ENCODE data around the gene LRRFIP1.
"Not testable (repeated sequence)": the region's sequence is repeated elsewhere in the genome, so short reads cannot be mapped to it uniquely, and the experiment has no call there.

LRRFIP1 gene

DNA sequence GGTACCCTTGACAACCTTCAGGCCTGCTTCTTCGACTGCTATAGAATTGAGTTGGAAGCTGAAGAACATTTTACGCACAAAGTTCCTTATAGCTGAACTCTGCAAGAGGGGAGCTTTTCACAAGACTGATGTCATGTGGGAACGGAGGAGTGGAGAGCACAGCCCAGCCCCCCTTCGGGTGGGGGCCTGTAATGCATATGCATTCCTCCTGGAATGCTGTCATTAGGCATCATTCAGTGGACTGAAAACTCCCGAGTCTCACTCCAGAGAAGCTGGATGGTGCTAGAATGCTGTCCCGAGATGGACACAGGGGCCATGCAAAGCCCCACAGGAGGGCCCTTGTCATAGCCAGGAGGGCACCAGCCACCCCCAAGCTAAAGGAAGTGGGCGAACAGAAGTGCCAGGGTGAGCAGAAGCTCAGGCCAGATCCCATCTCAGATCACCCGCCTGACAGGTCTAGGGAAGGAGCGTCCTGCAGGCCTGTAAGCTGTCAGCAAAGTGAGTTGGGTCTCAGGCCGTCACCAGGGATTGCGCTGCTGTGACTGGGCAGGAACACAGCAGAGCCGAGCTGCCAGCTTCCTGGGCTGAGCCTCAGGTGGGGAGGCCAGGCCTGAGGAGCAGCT, 127.3 kb downstream of the LRRFIP1 start:
- H3K9ac ChIP-seq (ENCODE audit: low read length) = no peak overlapping the region
- no peak overlapping the region for H3K4me3 ChIP-seq (ENCODE audit: low read depth, low read length)
- H3K27ac ChIP-seq (ENCODE audit: low read depth, low read length) = no peak overlapping the region
- no peaks in the 10 kb centered on the region for H3K27me3 ChIP-seq (ENCODE audit: control insufficient read depth, insufficient read depth, low read length)
- H3K36me3 ChIP-seq (ENCODE audit: control insufficient read depth, insufficient read depth, low read length) = peaks cover 90% of the 10 kb centered on the region
- H3K9me3 ChIP-seq (ENCODE audit: control insufficient read depth, insufficient read depth, low read depth, low read length) = no peaks in the 10 kb centered on the region
- no peaks in the 10 kb centered on the region for H3K4me1 ChIP-seq (ENCODE audit: control insufficient read depth, insufficient read depth, low read length)

DNA sequence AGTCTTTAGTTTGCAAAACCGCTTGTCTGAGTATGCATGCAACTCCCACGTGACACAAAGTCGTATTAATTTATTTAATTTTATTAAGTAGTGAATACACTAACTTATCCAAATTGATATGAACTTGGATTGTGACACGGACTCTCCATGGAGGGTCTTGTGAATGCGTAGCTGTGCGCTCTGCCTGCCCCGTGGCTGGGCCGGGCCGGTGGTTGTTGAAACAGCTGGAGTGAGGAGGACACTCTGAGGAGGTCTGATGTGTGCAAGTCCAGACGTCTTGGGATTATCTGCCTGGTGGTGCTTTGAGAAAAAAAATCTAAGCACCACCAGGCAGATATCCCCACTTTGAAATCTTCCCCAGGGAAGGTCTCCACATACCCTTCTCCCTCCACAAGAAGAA, 130.2 kb downstream of the LRRFIP1 start:
- peaks cover 92% of the 10 kb centered on the region for H3K36me3 ChIP-seq (ENCODE audit: control insufficient read depth, insufficient read depth, low read length)
- no peaks in the 10 kb centered on the region for H3K4me1 ChIP-seq (ENCODE audit: control insufficient read depth, insufficient read depth, low read length)

GRCh38 chr2:237758185-237758584, 130.8 kb downstream of the LRRFIP1 start:
- no peak overlapping the region for H3K4me3 ChIP-seq (ENCODE audit: low read depth, low read length)
- no peak overlapping the region for H3K27ac ChIP-seq (ENCODE audit: low read depth, low read length)
- no peaks in the 10 kb centered on the region for H3K9me3 ChIP-seq (ENCODE audit: control insufficient read depth, insufficient read depth, low read depth, low read length)
- peaks cover 92% of the 10 kb centered on the region for H3K36me3 ChIP-seq (ENCODE audit: control insufficient read depth, insufficient read depth, low read length)
- H3K9ac ChIP-seq (ENCODE audit: low read length) = no peak overlapping the region
- no peaks in the 10 kb centered on the region for H3K27me3 ChIP-seq (ENCODE audit: control insufficient read depth, insufficient read depth, low read length)
- no peaks in the 10 kb centered on the region for H3K4me1 ChIP-seq (ENCODE audit: control insufficient read depth, insufficient read depth, low read length)

More for the DNA sequence above, 130.2 kb downstream of the LRRFIP1 start:
- Histone ChIP-seq H3K9ac (ENCODE audit: low read length) (no peak overlapping the region), H3K27me3 (ENCODE audit: control insufficient read depth, insufficient read depth, low read length) (no peaks in the 10 kb centered on the region), H3K4me3 (ENCODE audit: low read depth, low read length) (no peak overlapping the region), H3K27ac (ENCODE audit: low read depth, low read length) (no peak overlapping the region), H3K9me3 (ENCODE audit: control insufficient read depth, insufficient read depth, low read depth, low read length) (no peaks in the 10 kb centered on the region)

DNA sequence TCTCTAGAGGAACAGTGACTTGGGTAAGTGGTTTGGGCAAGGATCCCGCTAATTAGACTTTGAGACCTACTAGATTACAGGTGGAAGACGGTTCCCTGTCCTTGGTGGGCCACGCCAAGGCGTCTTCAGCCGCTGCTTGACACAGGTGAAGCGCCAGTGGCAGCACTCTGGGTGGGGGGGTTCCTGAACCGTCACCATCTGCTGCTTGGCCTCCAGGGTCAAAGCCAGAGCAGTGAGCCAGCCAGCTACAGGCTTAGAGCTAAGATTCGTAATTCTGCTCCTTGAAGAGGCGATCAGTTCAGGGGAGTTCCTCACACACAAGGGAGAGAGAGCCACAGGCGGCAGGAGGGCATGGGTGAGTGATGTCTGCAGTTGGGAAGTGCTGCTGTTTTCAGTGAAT, 131.8 kb downstream of the LRRFIP1 start:
- H3K36me3 ChIP-seq (ENCODE audit: control insufficient read depth, insufficient read depth, low read length) = peaks cover 83% of the 10 kb centered on the region
- no peak overlapping the region for H3K4me3 ChIP-seq (ENCODE audit: low read depth, low read length)
- no peak overlapping the region for H3K27ac ChIP-seq (ENCODE audit: low read depth, low read length)
- H3K9ac ChIP-seq (ENCODE audit: low read length) = no peak overlapping the region
- no peaks in the 10 kb centered on the region for H3K27me3 ChIP-seq (ENCODE audit: control insufficient read depth, insufficient read depth, low read length)
- H3K9me3 ChIP-seq (ENCODE audit: control insufficient read depth, insufficient read depth, low read depth, low read length) = no peaks in the 10 kb centered on the region
- no peaks in the 10 kb centered on the region for H3K4me1 ChIP-seq (ENCODE audit: control insufficient read depth, insufficient read depth, low read length)

- H3K4me1 ChIP-seq (ENCODE audit: control insufficient read depth, insufficient read depth, low read length) = no peaks in the 10 kb centered on the region
- no peaks in the 10 kb centered on the region for H3K9me3 ChIP-seq (ENCODE audit: control insufficient read depth, insufficient read depth, low read depth, low read length)
- H3K36me3 ChIP-seq (ENCODE audit: control insufficient read depth, insufficient read depth, low read length) = peaks cover 70% of the 10 kb centered on the region
- H3K27ac ChIP-seq (ENCODE audit: low read depth, low read length) = no peak overlapping the region
- H3K4me3 ChIP-seq (ENCODE audit: low read depth, low read length) = no peak overlapping the region
- H3K27me3 ChIP-seq (ENCODE audit: control insufficient read depth, insufficient read depth, low read length) = no peaks in the 10 kb centered on the region
- no peak overlapping the region for H3K9ac ChIP-seq (ENCODE audit: low read length)
Measured at GRCh38 chr2:237760506-237761502, 133.4 kb downstream of the LRRFIP1 start.

DNA sequence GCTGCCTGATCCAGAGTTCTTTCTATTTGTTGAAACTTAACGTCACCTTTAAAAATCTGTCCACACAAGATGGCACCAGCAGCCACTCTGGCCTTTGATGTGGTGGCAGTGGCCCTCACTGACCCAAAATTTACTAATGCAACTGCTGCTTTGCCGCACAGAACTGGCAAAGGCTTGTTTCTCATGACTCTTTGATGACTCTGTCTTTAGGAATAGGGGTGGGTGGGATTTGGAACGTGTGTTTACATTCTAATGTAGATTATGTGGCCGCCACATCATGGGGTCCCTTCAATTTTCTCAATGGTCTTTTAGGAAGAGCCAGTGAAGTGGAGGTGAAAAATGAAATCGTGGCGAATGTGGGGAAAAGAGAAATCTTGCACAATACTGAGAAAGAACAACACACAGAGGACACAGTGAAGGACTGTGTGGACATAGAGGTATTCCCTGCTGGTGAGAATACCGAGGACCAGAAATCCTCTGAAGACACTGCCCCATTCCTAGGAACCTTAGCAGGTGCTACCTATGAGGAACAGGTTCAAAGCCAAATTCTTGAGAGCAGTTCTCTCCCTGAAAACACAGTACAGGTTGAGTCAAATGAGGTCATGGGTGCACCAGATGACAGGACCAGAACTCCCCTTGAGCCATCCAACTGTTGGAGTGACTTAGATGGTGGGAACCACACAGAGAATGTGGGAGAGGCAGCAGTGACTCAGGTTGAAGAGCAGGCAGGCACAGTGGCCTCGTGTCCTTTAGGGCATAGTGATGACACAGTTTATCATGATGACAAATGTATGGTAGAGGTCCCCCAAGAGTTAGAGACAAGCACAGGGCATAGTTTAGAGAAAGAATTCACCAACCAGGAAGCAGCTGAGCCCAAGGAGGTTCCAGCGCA, 135.2 kb downstream of the LRRFIP1 start:
- H3K36me3 ChIP-seq (ENCODE audit: control insufficient read depth, insufficient read depth, low read length) = peaks cover 55% of the 10 kb centered on the region
- H3K9me3 ChIP-seq (ENCODE audit: control insufficient read depth, insufficient read depth, low read depth, low read length); H3K4me3 ChIP-seq (ENCODE audit: low read depth, low read length); H3K27me3 ChIP-seq (ENCODE audit: control insufficient read depth, insufficient read depth, low read length); H3K27ac ChIP-seq (ENCODE audit: low read depth, low read length); H3K4me1 ChIP-seq (ENCODE audit: control insufficient read depth, insufficient read depth, low read length); H3K9ac ChIP-seq (ENCODE audit: low read length): not testable (repeated sequence)

DNA sequence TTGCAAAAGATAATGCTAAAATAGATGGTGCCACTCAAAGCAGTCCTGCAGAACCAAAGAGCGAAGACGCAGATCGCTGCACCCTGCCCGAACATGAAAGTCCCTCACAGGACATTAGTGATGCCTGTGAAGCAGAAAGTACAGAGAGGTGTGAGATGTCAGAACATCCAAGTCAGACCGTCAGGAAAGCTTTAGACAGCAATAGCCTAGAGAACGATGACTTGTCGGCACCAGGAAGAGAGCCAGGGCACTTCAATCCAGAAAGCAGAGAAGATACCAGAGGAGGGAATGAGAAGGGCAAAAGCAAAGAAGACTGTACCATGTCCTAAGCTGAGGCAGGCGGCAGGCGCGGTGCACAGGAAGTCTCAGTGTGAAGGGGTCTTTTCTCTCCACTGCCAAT, 136.4 kb downstream of the LRRFIP1 start:
- Histone ChIP-seq H3K36me3 (ENCODE audit: control insufficient read depth, insufficient read depth, low read length) (peaks cover 45% of the 10 kb centered on the region), H3K27me3 (ENCODE audit: control insufficient read depth, insufficient read depth, low read length) (no peaks in the 10 kb centered on the region), H3K4me3 (ENCODE audit: low read depth, low read length) (no peak overlapping the region), H3K9me3 (ENCODE audit: control insufficient read depth, insufficient read depth, low read depth, low read length) (no peaks in the 10 kb centered on the region), H3K9ac (ENCODE audit: low read length) (no peak overlapping the region), H3K4me1 (ENCODE audit: control insufficient read depth, insufficient read depth, low read length) (no peaks in the 10 kb centered on the region), H3K27ac (ENCODE audit: low read depth, low read length) (no peak overlapping the region)

GRCh38 chr2:237765122-237765521, 137.7 kb downstream of the LRRFIP1 start:
- H3K27me3 ChIP-seq (ENCODE audit: control insufficient read depth, insufficient read depth, low read length); H3K4me3 ChIP-seq (ENCODE audit: low read depth, low read length); H3K4me1 ChIP-seq (ENCODE audit: control insufficient read depth, insufficient read depth, low read length); H3K9me3 ChIP-seq (ENCODE audit: control insufficient read depth, insufficient read depth, low read depth, low read length); H3K9ac ChIP-seq (ENCODE audit: low read length); H3K27ac ChIP-seq (ENCODE audit: low read depth, low read length): not testable (repeated sequence)
- peaks cover 38% of the 10 kb centered on the region for H3K36me3 ChIP-seq (ENCODE audit: control insufficient read depth, insufficient read depth, low read length)

DNA sequence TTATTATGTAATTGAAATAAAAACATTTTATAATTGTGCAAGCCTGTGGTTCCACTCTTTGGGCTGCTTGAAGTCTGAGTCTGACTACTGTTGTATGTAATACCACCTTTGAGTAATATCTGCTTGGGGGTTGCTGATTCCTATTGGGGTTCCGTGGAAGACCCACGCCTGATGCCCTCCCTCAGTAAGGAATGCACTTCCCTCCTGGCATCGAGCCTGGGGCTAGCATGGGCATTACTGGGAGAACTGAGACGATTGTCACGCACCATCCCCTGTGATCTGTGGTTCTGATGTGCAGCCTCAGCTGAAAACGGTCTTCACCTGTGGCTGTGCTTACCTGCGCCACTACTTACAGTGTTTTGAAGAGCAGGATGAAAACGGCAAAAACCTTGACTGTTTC, 138.5 kb downstream of the LRRFIP1 start:
- Histone ChIP-seq H3K36me3 (ENCODE audit: control insufficient read depth, insufficient read depth, low read length) (peaks cover 31% of the 10 kb centered on the region), H3K27ac (ENCODE audit: low read depth, low read length) (no peak overlapping the region)

DNA sequence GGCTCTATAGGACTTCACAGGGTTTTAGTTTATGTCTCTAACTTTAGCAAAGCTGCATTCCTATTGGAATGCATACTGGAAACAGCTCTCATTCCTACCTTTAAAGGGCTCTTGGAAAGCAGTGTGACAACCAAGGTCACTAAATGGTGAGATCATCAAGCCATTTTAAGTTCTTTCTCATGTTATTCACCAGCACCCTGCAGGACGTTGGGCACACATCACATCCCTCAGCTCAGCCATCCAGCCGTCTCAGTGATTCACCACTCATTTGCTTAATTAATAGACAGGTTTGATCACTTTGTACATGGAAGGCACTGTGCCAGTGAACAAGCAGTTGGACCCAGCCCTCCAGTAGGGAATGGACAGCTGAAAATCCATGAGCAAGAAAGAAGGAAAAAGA, 139.0 kb downstream of the LRRFIP1 start:
- Histone ChIP-seq H3K36me3 (ENCODE audit: control insufficient read depth, insufficient read depth, low read length) (peaks cover 26% of the 10 kb centered on the region), H3K27me3 (ENCODE audit: control insufficient read depth, insufficient read depth, low read length) (no peaks in the 10 kb centered on the region), H3K9ac (ENCODE audit: low read length) (no peak overlapping the region), H3K4me3 (ENCODE audit: low read depth, low read length) (no peak overlapping the region), H3K9me3 (ENCODE audit: control insufficient read depth, insufficient read depth, low read depth, low read length) (no peaks in the 10 kb centered on the region), H3K4me1 (ENCODE audit: control insufficient read depth, insufficient read depth, low read length) (no peaks in the 10 kb centered on the region), H3K27ac (ENCODE audit: low read depth, low read length) (no peak overlapping the region)

More for the DNA sequence above, 138.5 kb downstream of the LRRFIP1 start:
- H3K4me1 ChIP-seq (ENCODE audit: control insufficient read depth, insufficient read depth, low read length) = no peaks in the 10 kb centered on the region
- H3K27me3 ChIP-seq (ENCODE audit: control insufficient read depth, insufficient read depth, low read length) = no peaks in the 10 kb centered on the region
- H3K9ac ChIP-seq (ENCODE audit: low read length) = no peak overlapping the region
- no peak overlapping the region for H3K4me3 ChIP-seq (ENCODE audit: low read depth, low read length)
- H3K9me3 ChIP-seq (ENCODE audit: control insufficient read depth, insufficient read depth, low read depth, low read length) = no peaks in the 10 kb centered on the region

All from HUES6 (cell line).